Esophagus muscularis mucosa (tissue), 3 donors: ENCODE results near the gene SPI1.

Source experiments
- POLR2A ChIP-seq: fragments of 450-650 bp; IDR thresholded peaks from one replicate; pipeline ENCODE4 v1.6.1; 2017; ENCODE audit warnings: antibody characterized with exemption, moderate library complexity, mild to moderate bottlenecking, low read depth
- TF ChIP-seq, protein P1 (sequence below), 3 experiments: fragments of 200-600 bp in 2 of 3; fragments of 450-650 bp in 1 of 3; sonication (generic) in 2 of 3; IDR thresholded peaks; one replicate each; pipeline ENCODE4 v1.5.1; 2017 to 2019; ENCODE audit warnings: antibody characterized with exemption in 3 of 3, mild to moderate bottlenecking in 2 of 3, moderate library complexity in 1 of 3

DNA sequence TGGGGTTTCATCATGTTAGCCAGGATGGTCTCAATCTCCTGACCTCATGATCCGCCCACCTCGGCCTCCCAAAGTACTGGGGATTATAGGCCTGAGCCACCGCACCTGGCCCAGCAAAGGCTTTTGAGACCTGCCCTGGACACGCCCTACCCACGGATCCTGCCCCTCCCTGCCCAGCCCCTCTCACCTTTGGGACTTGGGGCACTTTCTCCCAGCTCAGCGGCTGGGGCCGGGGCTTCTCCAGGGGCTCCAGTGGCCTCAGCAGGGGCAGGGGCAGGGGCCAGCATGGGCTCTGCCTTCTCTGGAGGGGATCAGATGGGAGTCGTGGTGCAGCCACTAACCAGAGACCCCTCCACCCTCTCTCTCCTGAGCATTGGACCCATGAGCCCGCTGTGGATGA lies 28.0 kb downstream of the SPI1 start:
- TF ChIP-seq, protein P1, sequence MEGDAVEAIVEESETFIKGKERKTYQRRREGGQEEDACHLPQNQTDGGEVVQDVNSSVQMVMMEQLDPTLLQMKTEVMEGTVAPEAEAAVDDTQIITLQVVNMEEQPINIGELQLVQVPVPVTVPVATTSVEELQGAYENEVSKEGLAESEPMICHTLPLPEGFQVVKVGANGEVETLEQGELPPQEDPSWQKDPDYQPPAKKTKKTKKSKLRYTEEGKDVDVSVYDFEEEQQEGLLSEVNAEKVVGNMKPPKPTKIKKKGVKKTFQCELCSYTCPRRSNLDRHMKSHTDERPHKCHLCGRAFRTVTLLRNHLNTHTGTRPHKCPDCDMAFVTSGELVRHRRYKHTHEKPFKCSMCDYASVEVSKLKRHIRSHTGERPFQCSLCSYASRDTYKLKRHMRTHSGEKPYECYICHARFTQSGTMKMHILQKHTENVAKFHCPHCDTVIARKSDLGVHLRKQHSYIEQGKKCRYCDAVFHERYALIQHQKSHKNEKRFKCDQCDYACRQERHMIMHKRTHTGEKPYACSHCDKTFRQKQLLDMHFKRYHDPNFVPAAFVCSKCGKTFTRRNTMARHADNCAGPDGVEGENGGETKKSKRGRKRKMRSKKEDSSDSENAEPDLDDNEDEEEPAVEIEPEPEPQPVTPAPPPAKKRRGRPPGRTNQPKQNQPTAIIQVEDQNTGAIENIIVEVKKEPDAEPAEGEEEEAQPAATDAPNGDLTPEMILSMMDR (IDR thresholded peaks at IDR 0.05) = no peak
- TF ChIP-seq POLR2A = no peak
